OCI-LY3 (cell line): ENCODE data around the gene LRRC4C.
"Not testable (repeated sequence)": the region's sequence is repeated elsewhere in the genome, so short reads cannot be mapped to it uniquely, and the experiment has no call there.

ENCODE experiments used
- H2AFZ ChIP-seq: fragments of 200-600, 300-600 bp; shearing (Covaris generic); 2 replicates; pipeline ENCODE4 v1.6.0; 2014; ENCODE audit warnings: antibody characterized with exemption, low read depth, low read length
- H3K27ac ChIP-seq: fragments of 200-600, 300-600 bp; sonication (generic); 2 replicates; pipeline ENCODE4 v1.5.1; 2014; ENCODE audit warnings: mild to moderate bottlenecking, low read length, moderate library complexity, mixed read lengths
- H3K27me3 ChIP-seq: fragments of 200-600, 300-600 bp; sonication (generic); 2 replicates; pipeline ENCODE4 v1.6.1; 2014; ENCODE audit warnings: low read depth, low read length, mixed read lengths
- H3K36me3 ChIP-seq: fragments of 200-600, 300-600 bp; sonication (generic); replicated peaks from 2 replicates; pipeline ENCODE3; 2014; ENCODE audit warnings: low read depth, low read length, mixed read lengths
- H3K4me1 ChIP-seq: fragments of 300-600, 200-600 bp; sonication (generic); 2 replicates; pipeline ENCODE4 v1.6.1; 2014; ENCODE audit warnings: low read length, mixed read lengths
- H3K4me2 ChIP-seq: fragments of 200-600, 300-600 bp; sonication (generic); 2 replicates; pipeline ENCODE4 v1.6.1; 2014; ENCODE audit warnings: low read length, mixed read lengths
- H3K4me3 ChIP-seq: fragments of 300-600, 200-600 bp; sonication (generic); 2 replicates; pipeline ENCODE4 v1.5.1; 2014; ENCODE audit warnings: antibody characterized with exemption, mild to moderate bottlenecking, low read length, moderate library complexity
- H3K79me2 ChIP-seq: fragments of 300-600, 200-600 bp; shearing (Covaris generic); 2 replicates; pipeline ENCODE4 v1.6.1; 2014; ENCODE audit warnings: mild to moderate bottlenecking, low read length, mixed read lengths
- H3K9ac ChIP-seq: fragments of 300-600, 200-600 bp; shearing (Covaris generic); 2 replicates; pipeline ENCODE4 v1.6.0; 2014; ENCODE audit warnings: mild to moderate bottlenecking, low read length, moderate library complexity
- H3K9me3 ChIP-seq: fragments of 200-600, 300-600 bp; shearing (Covaris generic); 2 replicates; pipeline ENCODE4 v1.6.1; 2014; ENCODE audit warnings: low read length, mixed read lengths; ENCODE audit not compliant: insufficient read depth
- H4K20me1 ChIP-seq: fragments of 200-600, 300-600 bp; sonication (generic); 2 replicates; pipeline ENCODE4 v1.6.1; 2016; ENCODE audit warnings: low read length, mixed read lengths; ENCODE audit not compliant: insufficient read depth
- EZH2phosphoT487 ChIP-seq: fragments of 200-600 bp; shearing (Covaris generic); IDR thresholded peaks from 2 replicates; pipeline ENCODE4 v1.6.1; 2018; ENCODE audit warnings: antibody characterized with exemption, mixed run types, low read depth
- TF ChIP-seq, protein P1 (sequence below): fragments of 200-600, 300-600 bp; sonication (generic); IDR thresholded peaks from 2 replicates; pipeline ENCODE4 v1.5.1; 2014; ENCODE audit warnings: antibody characterized with exemption, low read length, low read depth

The LRRC4C gene

GRCh38 chr11:40924915-40925314, 534.5 kb downstream of the LRRC4C start:
- TF ChIP-seq EZH2phosphoT487: no peak
- TF ChIP-seq, protein P1, sequence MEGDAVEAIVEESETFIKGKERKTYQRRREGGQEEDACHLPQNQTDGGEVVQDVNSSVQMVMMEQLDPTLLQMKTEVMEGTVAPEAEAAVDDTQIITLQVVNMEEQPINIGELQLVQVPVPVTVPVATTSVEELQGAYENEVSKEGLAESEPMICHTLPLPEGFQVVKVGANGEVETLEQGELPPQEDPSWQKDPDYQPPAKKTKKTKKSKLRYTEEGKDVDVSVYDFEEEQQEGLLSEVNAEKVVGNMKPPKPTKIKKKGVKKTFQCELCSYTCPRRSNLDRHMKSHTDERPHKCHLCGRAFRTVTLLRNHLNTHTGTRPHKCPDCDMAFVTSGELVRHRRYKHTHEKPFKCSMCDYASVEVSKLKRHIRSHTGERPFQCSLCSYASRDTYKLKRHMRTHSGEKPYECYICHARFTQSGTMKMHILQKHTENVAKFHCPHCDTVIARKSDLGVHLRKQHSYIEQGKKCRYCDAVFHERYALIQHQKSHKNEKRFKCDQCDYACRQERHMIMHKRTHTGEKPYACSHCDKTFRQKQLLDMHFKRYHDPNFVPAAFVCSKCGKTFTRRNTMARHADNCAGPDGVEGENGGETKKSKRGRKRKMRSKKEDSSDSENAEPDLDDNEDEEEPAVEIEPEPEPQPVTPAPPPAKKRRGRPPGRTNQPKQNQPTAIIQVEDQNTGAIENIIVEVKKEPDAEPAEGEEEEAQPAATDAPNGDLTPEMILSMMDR: peak; percentile 27
- Histone ChIP-seq H3K9me3 (no peaks in the 10 kb centered on the region), H3K36me3 (no peaks in the 10 kb centered on the region), H2AFZ (no peak overlapping the region), H3K9ac (no peak overlapping the region), H3K4me3 (no peak overlapping the region), H3K79me2 (no peaks in the 10 kb centered on the region), H3K27me3 (no peaks in the 10 kb centered on the region), H3K4me2 (no peak overlapping the region), H3K27ac (no peak overlapping the region), H3K4me1 (no peaks in the 10 kb centered on the region), H4K20me1 (no peaks in the 10 kb centered on the region)

DNA sequence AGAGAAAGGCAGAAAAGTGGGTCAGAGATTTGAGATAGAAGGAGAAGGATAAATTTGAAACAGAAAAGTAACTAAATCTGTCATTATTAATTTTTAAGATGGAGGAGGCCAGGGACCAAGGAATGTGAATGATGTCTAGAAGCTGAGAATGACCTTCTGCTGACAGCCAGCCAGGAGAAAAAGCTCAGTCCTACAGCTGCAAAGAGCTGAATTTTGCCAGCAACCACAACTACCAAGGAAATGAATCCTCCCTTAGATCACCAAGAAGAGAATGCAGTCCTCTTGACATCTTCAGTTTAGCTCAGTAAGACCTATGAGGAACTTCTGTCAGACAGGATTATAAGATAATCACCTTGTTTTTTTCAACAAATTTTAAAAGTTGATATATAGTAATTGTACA, 538.2 kb downstream of the LRRC4C start:
- TF ChIP-seq, protein P1: no peak
- Histone ChIP-seq H3K9me3 (no peaks in the 10 kb centered on the region), H2AFZ (no peak overlapping the region), H3K36me3 (no peaks in the 10 kb centered on the region), H3K27ac (no peak overlapping the region), H3K9ac (no peak overlapping the region), H4K20me1 (no peaks in the 10 kb centered on the region), H3K4me3 (no peak overlapping the region), H3K4me1 (no peaks in the 10 kb centered on the region), H3K27me3 (no peaks in the 10 kb centered on the region), H3K79me2 (no peaks in the 10 kb centered on the region), H3K4me2 (no peak overlapping the region)

- H3K79me2 ChIP-seq, H3K4me2 ChIP-seq, H3K9ac ChIP-seq, H2AFZ ChIP-seq, H3K9me3 ChIP-seq, H3K36me3 ChIP-seq, H4K20me1 ChIP-seq, H3K4me3 ChIP-seq, H3K27ac ChIP-seq, H3K27me3 ChIP-seq, H3K4me1 ChIP-seq: not testable (repeated sequence)
Measured at GRCh38 chr11:40910774-40911173, 548.7 kb downstream of the LRRC4C start.

DNA sequence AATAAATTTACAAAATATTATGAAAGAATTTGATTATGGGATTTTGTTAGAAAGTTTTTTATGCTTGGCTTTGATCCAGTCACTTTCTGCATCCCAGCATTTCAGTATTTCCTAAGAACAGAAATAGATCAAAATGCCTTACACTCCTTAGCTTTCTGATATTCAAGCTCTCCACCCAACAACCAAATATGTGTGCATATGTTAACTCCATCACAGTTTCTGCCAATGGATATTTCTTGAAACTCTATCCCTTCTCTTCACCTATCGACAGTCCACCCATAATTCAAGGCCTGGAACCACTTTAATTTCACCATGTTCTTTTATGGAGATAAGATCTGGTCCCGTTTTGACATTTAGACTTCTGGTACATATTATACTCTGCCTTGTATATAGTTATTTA, 565.0 kb downstream of the LRRC4C start:
- Histone ChIP-seq H2AFZ (no peak overlapping the region), H4K20me1 (no peaks in the 10 kb centered on the region), H3K36me3 (no peaks in the 10 kb centered on the region), H3K9ac (no peak overlapping the region), H3K79me2 (no peaks in the 10 kb centered on the region), H3K4me1 (peaks cover 6% of the 10 kb centered on the region; the same call in 1 of the 2 replicates), H3K4me3 (no peak overlapping the region), H3K27me3 (no peaks in the 10 kb centered on the region), H3K4me2 (no peak overlapping the region), H3K9me3 (no peaks in the 10 kb centered on the region), H3K27ac (no peak overlapping the region)
- TF ChIP-seq, protein P1: no peak
- TF ChIP-seq EZH2phosphoT487: no peak
